Common myeloid progenitor, CD34-positive (primary cell): ENCODE results near the gene RHEBL1.

Experiments used
- CTCF ChIA-PET: fragments of 350-600 bp; sonication (Branson Sonifier 250); formaldehyde crosslinking; loops from one replicate; lab custom pipeline; 2021; ENCODE audit warnings: antibody characterized with exemption; lab: Charles Lee
- POLR2A ChIA-PET: fragments of 350-600 bp; sonication (Branson Sonifier 250); formaldehyde crosslinking; loops from one replicate; lab custom pipeline; 2021; ENCODE audit warnings: antibody characterized with exemption; lab: Charles Lee
- DNase-seq, 3 donors: peaks; one replicate each; pipeline versions ENCODE4 v3.0.0 to v3.0.0-alpha.2; 2013
- H3K27ac ChIP-seq, 2 experiments: 1 replicate in 1 of 2; 2 replicates in 1 of 2; pipeline ENCODE4 v1.7.0; 2013; ENCODE audit warnings: inconsistent platforms in 2 of 2, low read length in 2 of 2, mild to moderate bottlenecking in 2 of 2, low read depth in 1 of 2, moderate library complexity in 1 of 2; ENCODE audit not compliant: severe bottlenecking in 2 of 2, insufficient read depth in 1 of 2, poor library complexity in 1 of 2
- H3K27me3 ChIP-seq, 5 experiments: replicated peaks in 2 of 5; 1 replicate in 3 of 5; 2 replicates in 2 of 5; pipeline versions ENCODE4 v1.6.1 to v1.7.0; 2013; ENCODE audit warnings: low read length in 4 of 5, mild to moderate bottlenecking in 2 of 5, moderate library complexity in 2 of 5, inconsistent platforms in 1 of 5; ENCODE audit not compliant: insufficient read depth in 5 of 5, control insufficient read depth in 4 of 5
- H3K36me3 ChIP-seq, 4 experiments: 1 replicate in 2 of 4; 2 replicates in 2 of 4; pipeline versions ENCODE4 v1.6.1 to v1.7.0; 2013; ENCODE audit warnings: low read length in 3 of 4, control low read depth in 1 of 4, mild to moderate bottlenecking in 1 of 4; ENCODE audit not compliant: control insufficient read depth in 4 of 4, insufficient read depth in 4 of 4
- H3K4me1 ChIP-seq, 4 experiments: 1 replicate in 3 of 4; 2 replicates in 1 of 4; pipeline versions ENCODE4 v1.6.1 to v1.7.1; 2013; ENCODE audit warnings: low read length in 3 of 4, mild to moderate bottlenecking in 3 of 4, control low read depth in 1 of 4, inconsistent platforms in 1 of 4, moderate library complexity in 1 of 4; ENCODE audit not compliant: control insufficient read depth in 4 of 4, insufficient read depth in 4 of 4; ENCODE audit errors: control extremely low read depth in 1 of 4
- H3K4me3 ChIP-seq, 7 experiments: 1 replicate in 4 of 7; 2 replicates in 3 of 7; pipeline versions ENCODE4 v1.5.1 to v1.7.0; 2013; ENCODE audit warnings: mild to moderate bottlenecking in 7 of 7, low read length in 6 of 7, moderate library complexity in 6 of 7, inconsistent platforms in 2 of 7, low read depth in 2 of 7, control low read depth in 1 of 7; ENCODE audit not compliant: insufficient read depth in 4 of 7, control insufficient read depth in 1 of 7; ENCODE audit errors: extremely low read depth in 1 of 7
- H3K9me3 ChIP-seq, 5 experiments: 1 replicate in 4 of 5; 2 replicates in 1 of 5; pipeline versions ENCODE4 v1.6.1 to v1.7.1; 2013; ENCODE audit warnings: low read length in 4 of 5, mild to moderate bottlenecking in 2 of 5, inconsistent platforms in 1 of 5, low read depth in 1 of 5, moderate library complexity in 1 of 5; ENCODE audit not compliant: control insufficient read depth in 4 of 5, insufficient read depth in 2 of 5; ENCODE audit errors: control extremely low read depth in 1 of 5
- WGBS: methylation state at CpG from one replicate; pipeline ENCODE4 v1.1.5; 2013; ENCODE audit not compliant: insufficient coverage; 5-methylcytosine and 5-hydroxymethylcytosine counted together

The RHEBL1 gene

GRCh38 chr12:49024543-49024942 is 45.2 kb downstream of the RHEBL1 start:
- ChIA-PET POLR2A (interaction anchor here (1.1 kb wide), 1 partner anchor 22 kb away, joined by 3 read pairs; no protein-coding TSS in a partner anchor), CTCF (interaction anchor here (3.9 to 8.6 kb wide), 4 partner anchors 7 to 26 kb away, joined by 27 to 148 read pairs (median 61); partner anchors contain the start of gene DDN)
- no peaks in the 10 kb centered on the region for H3K27me3 ChIP-seq
- H3K36me3 ChIP-seq: peaks cover 23 to 87% (median 67%) of the 10 kb centered on the region in 4 experiments
- no peak overlapping the region for H3K4me3 ChIP-seq
- peaks cover 0 to 12% (median 10%) of the 10 kb centered on the region in 4 experiments for H3K4me1 ChIP-seq
- H3K27ac ChIP-seq: no peak overlapping the region
- WGBS: 95% methylated on average over 8 of the region's 12 CpGs
- no peaks in the 10 kb centered on the region for H3K9me3 ChIP-seq
- DNase-seq: no peak

GRCh38 chr12:49023812-49024211 is 46.0 kb downstream of the RHEBL1 start:
- POLR2A ChIA-PET: interaction anchor here (1.1 kb wide), 1 partner anchor 23 kb away, joined by 3 read pairs; no protein-coding TSS in a partner anchor

GRCh38 chr12:49022558-49023178 is 47.1 kb downstream of the RHEBL1 start:
- Histone ChIP-seq H3K9me3 (no peaks in the 10 kb centered on the region), H3K36me3 (peaks cover 19 to 69% (median 49%) of the 10 kb centered on the region in 4 experiments), H3K27ac (no peak overlapping the region), H3K4me3 (no peak overlapping the region), H3K4me1 (peaks cover 3 to 26% (median 24%) of the 10 kb centered on the region in 4 experiments), H3K27me3 (no peaks in the 10 kb centered on the region)
- CTCF ChIA-PET: interaction anchor here (1.2 to 8.6 kb wide), 8 partner anchors 9 to 53 kb away, joined by 3 to 148 read pairs (median 18); partner anchors contain the start of gene DDN
- 97% methylated on average over 15 of the region's 15 CpGs for WGBS
- POLR2A ChIA-PET: no interaction called here
- no peak for DNase-seq

More at GRCh38 chr12:49023812-49024211, 46.0 kb downstream of the RHEBL1 start:
- no CpG with 5 or more reads among the region's 2 CpGs for WGBS
- Histone ChIP-seq H3K9me3 (no peaks in the 10 kb centered on the region), H3K4me1 (peaks cover 0 to 18% (median 17%) of the 10 kb centered on the region in 4 experiments), H3K27ac (peak overlapping the region in 1 of 2 experiments; percentile 6), H3K4me3 (no peak overlapping the region), H3K36me3 (peaks cover 23 to 80% (median 61%) of the 10 kb centered on the region in 4 experiments), H3K27me3 (no peaks in the 10 kb centered on the region)
- CTCF ChIA-PET: interaction anchor here (0.9 to 8.6 kb wide), 7 partner anchors 8 to 40 kb away, joined by 3 to 148 read pairs (median 27); partner anchors contain the start of gene DDN
- DNase-seq: no peak

- DNase-seq: no peak
- Histone ChIP-seq H3K27me3 (no peaks in the 10 kb centered on the region), H3K9me3 (no peaks in the 10 kb centered on the region), H3K4me1 (peaks cover 7 to 33% (median 28%) of the 10 kb centered on the region in 4 experiments), H3K36me3 (peaks cover 17 to 56% (median 41%) of the 10 kb centered on the region in 4 experiments), H3K4me3 (no peak overlapping the region), H3K27ac (peak overlapping the region; percentile 15 to 63)
- POLR2A ChIA-PET: interaction anchor here (6.0 kb wide), 1 partner anchor 22 kb away, joined by 104 read pairs; the partner anchor contains the start of gene DDN
- whole genome bisulfite sequencing: 90% methylated on average over 8 of the region's 11 CpGs
- CTCF ChIA-PET: interaction anchor here (1.2 to 8.6 kb wide), 9 partner anchors 10 to 87 kb away, joined by 3 to 148 read pairs (median 9); partner anchors contain the start of gene DDN
Measured at GRCh38 chr12:49021292-49021915, 48.4 kb downstream of the RHEBL1 start.

- ChIA-PET CTCF (interaction anchor here (0.6 to 8.6 kb wide), 19 partner anchors 8 to 127 kb away, joined by 3 to 148 read pairs (median 7); partner anchors contain the start of gene DDN), POLR2A (interaction anchor here (0.8 to 6.0 kb wide), 5 partner anchors 8 to 38 kb away, joined by 3 to 104 read pairs (median 4); partner anchors contain the start of gene DDN)
- Histone ChIP-seq H3K27ac (peak overlapping the region; percentile 36 to 63), H3K36me3 (peaks cover 16 to 46% (median 34%) of the 10 kb centered on the region in 4 experiments), H3K9me3 (no peaks in the 10 kb centered on the region), H3K27me3 (no peaks in the 10 kb centered on the region), H3K4me1 (peaks cover 7 to 33% (median 28%) of the 10 kb centered on the region in 4 experiments), H3K4me3 (no peak overlapping the region)
- no CpG with 5 or more reads among the region's 6 CpGs for WGBS
- no peak for DNase-seq
Measured at GRCh38 chr12:49020441-49020840, 49.3 kb downstream of the RHEBL1 start.

- ChIA-PET CTCF (interaction anchor here (0.6 to 8.6 kb wide), 22 partner anchors 8 to 125 kb away, joined by 3 to 148 read pairs (median 6); partner anchors contain the start of gene DDN), POLR2A (interaction anchor here (0.6 to 6.0 kb wide), 7 partner anchors 9 to 39 kb away, joined by 3 to 104 read pairs (median 4); partner anchors contain the start of gene DDN)
- peak; percentile 77 to 86 (median 85) for DNase-seq
- Histone ChIP-seq H3K4me1 (peaks cover 7 to 33% (median 28%) of the 10 kb centered on the region in 4 experiments), H3K27ac (peak overlapping the region; percentile 97 to 98), H3K9me3 (no peaks in the 10 kb centered on the region), H3K27me3 (no peaks in the 10 kb centered on the region), H3K36me3 (peaks cover 8 to 39% (median 28%) of the 10 kb centered on the region in 4 experiments), H3K4me3 (peak overlapping the region in 5 of 7 experiments; percentile 30 to 97 (median 89))
- WGBS: 38% methylated on average over 2 of the region's 10 CpGs
Measured at GRCh38 chr12:49019443-49020324, 50.1 kb downstream of the RHEBL1 start.
